ENCODE data around the gene IRS1. TPM values are rescaled to one million over a fixed set of nuclear protein-coding genes. Genes with fewer than 3 reads are reported as not detected.

Gene IRS1
- total and polyA plus RNA-seq, 2 donors, result 7.4 to 11.5 TPM

DNA sequence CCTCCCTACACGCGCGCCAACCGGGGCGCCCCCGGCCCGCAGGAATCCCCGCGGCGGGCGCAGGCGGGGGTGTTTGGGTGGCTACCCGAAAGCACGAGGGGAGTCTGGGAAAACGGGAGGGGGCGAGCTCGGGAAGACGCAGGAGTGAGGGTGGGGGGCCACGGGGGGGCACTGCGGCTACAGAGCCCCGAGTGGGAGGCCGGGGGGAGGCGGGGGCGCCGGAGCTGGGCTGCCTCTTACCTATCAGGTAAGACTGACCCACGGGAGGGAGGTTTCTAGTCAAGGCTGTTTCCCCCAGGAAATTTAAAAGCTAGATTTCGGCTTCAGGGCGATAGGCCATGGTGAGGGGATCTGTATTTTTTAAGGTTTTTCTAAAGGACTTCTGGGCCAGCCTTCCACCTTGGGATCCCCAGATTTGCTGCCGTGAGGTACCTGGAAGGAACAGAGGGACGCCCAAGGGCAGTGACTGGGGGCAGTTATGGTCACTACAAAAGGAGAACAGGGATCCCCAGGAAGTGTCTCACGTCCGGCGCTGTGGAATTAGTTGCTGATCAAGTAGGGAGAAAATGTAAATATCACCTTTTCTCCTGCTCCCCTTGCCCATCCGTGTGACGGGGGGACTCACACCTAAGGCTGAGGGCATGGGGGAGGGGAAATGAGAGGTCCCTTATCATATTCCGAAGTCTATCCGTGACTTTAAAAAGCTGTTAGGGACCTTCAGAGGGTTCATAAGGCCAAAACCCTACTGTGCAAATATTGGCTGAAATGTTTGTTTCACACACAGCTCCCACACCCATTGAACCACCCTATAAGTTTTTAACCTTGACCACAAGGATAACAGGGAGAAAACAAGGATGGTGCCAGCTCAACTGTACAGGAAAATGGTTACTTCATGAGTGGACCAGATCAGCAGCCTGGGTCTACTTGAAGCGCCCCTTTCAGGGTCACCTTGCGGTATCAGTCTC lies 638 bp upstream of the IRS1 start:
- Histone ChIP-seq H3K4me3 (ENCODE audit: low read length in 2 of 2) (peak overlapping the region; percentile 65 to 87), H3K4me1 (ENCODE audit: control insufficient read depth in 2 of 2, insufficient read depth in 2 of 2, low read length in 2 of 2) (peaks cover 26 to 48% of the 10 kb centered on the region in 2 donors), H3K27me3 (ENCODE audit: control insufficient read depth in 2 of 2, insufficient read depth in 1 of 2, low read length in 1 of 2) (peaks cover 6% of the 10 kb centered on the region in 2 donors), H3K36me3 (ENCODE audit: control insufficient read depth in 2 of 2, insufficient read depth in 2 of 2, low read length in 1 of 2) (peaks cover 19 to 27% of the 10 kb centered on the region in 2 donors), H3K27ac (ENCODE audit: low read depth in 1 of 2, low read length in 1 of 2) (peak overlapping the region; percentile 88 to 97), H3K9me3 (ENCODE audit: control insufficient read depth in 2 of 2, insufficient read depth in 1 of 2, low read length in 1 of 2) (peaks cover 0 to 1% of the 10 kb centered on the region in 2 donors)
- DNase-seq (ENCODE audit: low read depth in 6 of 9, low spot score in 9 of 9), result peak in 3 of 9 donors; percentile 31 to 59 (median 39)
- WGBS, result 6% methylated on average over 39 of the region's 39 CpGs

DNA sequence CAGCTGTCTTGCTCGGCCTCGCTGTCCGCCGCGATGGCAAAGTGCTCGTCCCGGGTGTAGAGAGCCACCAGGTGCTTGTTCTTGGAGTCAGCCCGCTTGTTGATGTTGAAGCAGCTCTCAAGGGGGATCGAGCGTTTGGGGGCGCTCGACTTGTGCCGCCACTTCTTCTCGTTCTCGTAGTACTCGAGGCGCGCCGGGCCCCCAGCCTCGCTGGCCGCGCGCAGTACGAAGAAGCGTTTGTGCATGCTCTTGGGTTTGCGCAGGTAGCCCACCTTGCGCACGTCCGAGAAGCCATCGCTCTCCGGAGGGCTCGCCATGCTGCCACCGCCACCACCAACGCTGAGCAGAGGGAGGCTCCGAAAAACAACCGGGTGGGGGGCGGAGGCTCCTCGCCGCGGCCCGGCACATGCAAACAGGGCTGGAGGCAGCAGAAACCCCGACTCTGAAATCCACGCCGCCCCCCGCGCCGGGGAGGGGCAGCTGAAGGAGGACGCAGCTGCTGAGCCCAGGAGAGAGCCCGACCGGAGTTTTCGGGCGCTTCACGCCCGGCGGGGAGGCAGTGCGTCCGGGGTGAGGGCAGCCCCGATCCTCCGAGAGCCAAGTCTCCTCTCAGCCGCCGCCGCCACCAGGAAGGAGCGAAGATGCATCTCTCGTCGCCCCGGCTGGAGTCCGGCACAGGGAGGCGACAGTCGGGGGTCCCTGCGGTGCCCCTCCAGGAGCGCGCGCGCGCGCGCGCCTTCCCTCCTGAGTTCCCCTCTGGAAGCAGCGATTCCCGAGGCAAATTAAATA lies 1.0 kb downstream of the IRS1 start:
- peak overlapping the region; percentile 94 to 97 for H3K27ac ChIP-seq (ENCODE audit: low read depth in 1 of 2, low read length in 1 of 2)
- 1% methylated on average over 80 of the region's 80 CpGs for WGBS
- peaks cover 28 to 29% of the 10 kb centered on the region in 2 donors for H3K36me3 ChIP-seq (ENCODE audit: control insufficient read depth in 2 of 2, insufficient read depth in 2 of 2, low read length in 1 of 2)
- peak overlapping the region; percentile 87 to 88 for H3K4me3 ChIP-seq (ENCODE audit: low read length in 2 of 2)
- peaks cover 0 to 1% of the 10 kb centered on the region in 2 donors for H3K9me3 ChIP-seq (ENCODE audit: control insufficient read depth in 2 of 2, insufficient read depth in 1 of 2, low read length in 1 of 2)
- peak in 6 of 9 donors; percentile 66 to 92 (median 80) for DNase-seq (ENCODE audit: low read depth in 6 of 9, low spot score in 9 of 9)
- H3K4me1 ChIP-seq (ENCODE audit: control insufficient read depth in 2 of 2, insufficient read depth in 2 of 2, low read length in 2 of 2), result peaks cover 28 to 57% of the 10 kb centered on the region in 2 donors
- H3K27me3 ChIP-seq (ENCODE audit: control insufficient read depth in 2 of 2, insufficient read depth in 1 of 2, low read length in 1 of 2), result peaks cover 3 to 4% of the 10 kb centered on the region in 2 donors

DNA sequence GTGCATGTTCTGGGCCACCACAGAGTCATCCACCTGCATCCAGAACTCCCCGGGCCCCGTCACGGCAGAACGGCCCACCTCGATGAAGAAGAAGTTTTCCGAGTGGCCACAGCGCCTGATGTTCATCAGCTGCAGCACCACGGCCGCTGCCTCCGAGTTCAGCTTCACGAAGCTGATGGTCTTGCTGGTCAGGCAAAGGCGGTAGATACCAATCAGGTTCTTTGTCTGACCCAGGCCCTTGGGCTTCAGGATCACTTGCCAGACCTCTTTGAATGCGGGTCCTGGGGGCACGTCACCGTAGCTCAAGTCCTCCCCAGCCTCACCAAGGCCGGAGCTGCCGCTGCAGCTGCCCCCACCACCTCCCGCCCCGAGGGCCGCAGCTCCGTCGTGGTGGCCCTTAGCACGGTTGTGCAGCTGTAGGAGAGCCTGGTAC lies 1.6 kb downstream of the IRS1 start:
- Histone ChIP-seq H3K27me3 (ENCODE audit: control insufficient read depth in 2 of 2, insufficient read depth in 1 of 2, low read length in 1 of 2) (peaks cover 0 to 3% of the 10 kb centered on the region in 2 donors), H3K4me1 (ENCODE audit: control insufficient read depth in 2 of 2, insufficient read depth in 2 of 2, low read length in 2 of 2) (peaks cover 28 to 57% of the 10 kb centered on the region in 2 donors), H3K36me3 (ENCODE audit: control insufficient read depth in 2 of 2, insufficient read depth in 2 of 2, low read length in 1 of 2) (peaks cover 29 to 30% of the 10 kb centered on the region in 2 donors), H3K27ac (ENCODE audit: low read depth in 1 of 2, low read length in 1 of 2) (peak overlapping the region; percentile 94 to 97), H3K9me3 (ENCODE audit: control insufficient read depth in 2 of 2, insufficient read depth in 1 of 2, low read length in 1 of 2) (peaks cover 0 to 1% of the 10 kb centered on the region in 2 donors), H3K4me3 (ENCODE audit: low read length in 2 of 2) (peak overlapping the region; percentile 87 to 88)
- DNase-seq (ENCODE audit: low read depth in 6 of 9, low spot score in 9 of 9), result no peak
- 71% methylated on average over 23 of the region's 23 CpGs for WGBS

DNA sequence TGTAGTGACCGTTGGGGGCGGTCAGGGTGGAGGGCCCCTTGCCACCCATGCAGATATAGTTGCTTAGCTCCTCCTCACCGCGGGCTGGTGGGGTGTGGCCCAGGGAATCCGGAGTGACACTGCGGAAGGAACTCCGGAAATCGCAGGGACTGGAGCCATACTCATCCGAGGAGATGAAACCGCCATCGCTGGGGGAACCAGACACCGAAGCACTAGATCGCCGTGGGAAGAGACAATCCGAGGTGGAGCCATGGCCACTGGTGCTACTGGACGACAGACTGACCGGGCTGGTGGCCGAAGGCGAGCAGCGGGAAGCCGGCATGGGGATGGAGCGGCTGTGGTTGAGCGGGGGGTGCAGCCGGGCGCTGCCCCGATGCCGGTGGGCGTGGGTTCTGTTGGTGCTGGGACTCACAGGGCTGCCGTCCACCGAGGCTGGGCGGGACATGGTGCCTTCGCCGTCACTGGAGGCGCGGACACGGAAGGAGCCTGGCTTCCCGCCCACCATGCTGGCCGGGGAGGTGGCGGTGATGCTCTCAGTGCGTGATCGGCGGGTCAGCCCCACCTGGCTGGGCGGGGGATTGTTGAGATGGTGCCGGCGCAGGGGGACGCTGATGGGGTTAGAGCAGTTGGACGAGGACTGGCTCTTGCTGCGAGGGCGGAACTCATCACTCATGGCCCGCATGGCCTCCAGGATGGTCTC lies 2.2 kb downstream of the IRS1 start:
- H3K4me1 ChIP-seq (ENCODE audit: control insufficient read depth in 2 of 2, insufficient read depth in 2 of 2, low read length in 2 of 2), result peaks cover 31 to 60% of the 10 kb centered on the region in 2 donors
- no peak overlapping the region for H3K27ac ChIP-seq (ENCODE audit: low read depth in 1 of 2, low read length in 1 of 2)
- H3K9me3 ChIP-seq (ENCODE audit: control insufficient read depth in 2 of 2, insufficient read depth in 1 of 2, low read length in 1 of 2), result peaks cover 0 to 1% of the 10 kb centered on the region in 2 donors
- H3K36me3 ChIP-seq (ENCODE audit: control insufficient read depth in 2 of 2, insufficient read depth in 2 of 2, low read length in 1 of 2), result peaks cover 29 to 30% of the 10 kb centered on the region in 2 donors
- H3K4me3 ChIP-seq (ENCODE audit: low read length in 2 of 2), result peak overlapping the region; percentile 87 to 88
- peaks cover 0 to 3% of the 10 kb centered on the region in 2 donors for H3K27me3 ChIP-seq (ENCODE audit: control insufficient read depth in 2 of 2, insufficient read depth in 1 of 2, low read length in 1 of 2)
- DNase-seq (ENCODE audit: low read depth in 6 of 9, low spot score in 9 of 9), result no peak
- 95% methylated on average over 50 of the region's 50 CpGs for whole genome bisulfite sequencing

DNA sequence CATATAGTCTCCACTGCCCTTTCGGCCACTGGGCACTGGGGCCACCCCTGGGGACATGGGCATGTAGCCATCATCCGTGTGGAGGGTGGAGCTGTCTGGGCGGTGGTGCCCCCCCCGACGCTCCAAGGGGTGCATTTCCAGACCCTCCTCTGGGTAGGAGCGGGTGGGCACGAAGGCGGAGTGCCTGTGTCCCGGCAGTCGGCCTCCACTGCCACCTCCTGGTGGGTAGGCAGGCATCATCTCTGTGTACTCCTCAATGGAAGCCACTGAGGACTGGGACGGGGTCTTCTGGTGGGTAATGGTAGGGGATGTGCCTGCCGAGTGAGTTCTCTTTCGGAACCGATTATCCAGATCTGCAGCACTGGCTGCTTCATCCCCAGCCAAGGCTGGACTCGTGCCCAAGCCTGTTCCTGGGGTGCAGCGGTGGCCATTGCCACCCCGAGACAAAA lies 2.8 kb downstream of the IRS1 start:
- H3K4me3 ChIP-seq (ENCODE audit: low read length in 2 of 2), result peak overlapping the region; percentile 87 to 88
- 86% methylated on average over 17 of the region's 17 CpGs for WGBS
- peak overlapping the region in 1 of 2 donors; percentile 37 for H3K27ac ChIP-seq (ENCODE audit: low read depth in 1 of 2, low read length in 1 of 2)
- peaks cover 0 to 1% of the 10 kb centered on the region in 2 donors for H3K9me3 ChIP-seq (ENCODE audit: control insufficient read depth in 2 of 2, insufficient read depth in 1 of 2, low read length in 1 of 2)
- DNase-seq (ENCODE audit: low read depth in 6 of 9, low spot score in 9 of 9), result peak in 2 of 9 donors; percentile 30 to 45
- H3K4me1 ChIP-seq (ENCODE audit: control insufficient read depth in 2 of 2, insufficient read depth in 2 of 2, low read length in 2 of 2), result peaks cover 36 to 65% of the 10 kb centered on the region in 2 donors
- H3K36me3 ChIP-seq (ENCODE audit: control insufficient read depth in 2 of 2, insufficient read depth in 2 of 2, low read length in 1 of 2), result peaks cover 29 to 30% of the 10 kb centered on the region in 2 donors
- peaks cover 0 to 3% of the 10 kb centered on the region in 2 donors for H3K27me3 ChIP-seq (ENCODE audit: control insufficient read depth in 2 of 2, insufficient read depth in 1 of 2, low read length in 1 of 2)

DNA sequence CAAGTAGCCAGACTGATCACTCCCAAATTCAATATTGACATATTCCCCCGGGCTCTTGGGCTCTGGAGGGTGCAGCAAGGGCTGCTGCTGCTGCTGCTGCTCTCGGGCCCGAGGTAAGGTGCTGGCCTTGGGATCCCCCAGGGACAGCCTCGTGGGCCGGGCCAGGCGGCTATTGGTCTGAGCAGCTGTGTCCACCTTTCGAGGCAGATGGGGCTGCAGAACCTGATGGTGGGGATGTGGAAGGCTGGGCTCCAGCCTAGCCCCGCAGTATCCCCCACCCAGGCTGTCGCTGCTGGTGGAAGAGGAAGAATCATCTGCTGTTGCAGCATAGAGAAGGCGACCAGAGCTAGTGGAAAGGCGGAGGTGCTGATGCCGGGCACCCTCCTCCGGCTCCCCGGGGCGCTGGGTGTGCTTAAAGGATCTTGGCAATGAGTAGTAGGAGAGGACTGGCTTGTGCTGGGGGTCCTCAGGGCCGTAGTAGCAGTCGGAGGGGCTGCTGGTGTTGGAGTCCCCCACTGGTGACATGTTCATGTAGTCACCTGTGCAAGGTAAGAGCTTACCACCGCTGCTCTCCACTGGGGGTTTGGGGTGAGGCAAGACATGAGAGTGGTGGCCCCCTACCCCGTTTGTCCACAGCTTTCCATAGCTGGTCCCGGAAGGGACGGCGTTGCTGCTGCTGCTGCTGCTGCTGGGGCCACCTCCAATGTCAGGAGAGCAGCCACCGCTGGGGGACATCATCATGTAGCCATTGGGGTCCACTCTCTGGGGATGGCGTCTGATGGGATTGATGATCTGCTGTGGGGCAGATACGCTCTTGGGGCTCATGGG lies 3.4 kb downstream of the IRS1 start:
- 94% methylated on average over 25 of the region's 25 CpGs for WGBS
- H3K27ac ChIP-seq (ENCODE audit: low read depth in 1 of 2, low read length in 1 of 2), result peak overlapping the region in 1 of 2 donors; percentile 68
- peak overlapping the region in 1 of 2 donors; percentile 87 for H3K4me3 ChIP-seq (ENCODE audit: low read length in 2 of 2)
- peaks cover 29 to 30% of the 10 kb centered on the region in 2 donors for H3K36me3 ChIP-seq (ENCODE audit: control insufficient read depth in 2 of 2, insufficient read depth in 2 of 2, low read length in 1 of 2)
- DNase-seq (ENCODE audit: low read depth in 6 of 9, low spot score in 9 of 9), result no peak
- peaks cover 0 to 3% of the 10 kb centered on the region in 2 donors for H3K27me3 ChIP-seq (ENCODE audit: control insufficient read depth in 2 of 2, insufficient read depth in 1 of 2, low read length in 1 of 2)
- H3K4me1 ChIP-seq (ENCODE audit: control insufficient read depth in 2 of 2, insufficient read depth in 2 of 2, low read length in 2 of 2), result peaks cover 34 to 59% of the 10 kb centered on the region in 2 donors
- H3K9me3 ChIP-seq (ENCODE audit: control insufficient read depth in 2 of 2, insufficient read depth in 1 of 2, low read length in 1 of 2), result peaks cover 1 to 2% of the 10 kb centered on the region in 2 donors

DNA sequence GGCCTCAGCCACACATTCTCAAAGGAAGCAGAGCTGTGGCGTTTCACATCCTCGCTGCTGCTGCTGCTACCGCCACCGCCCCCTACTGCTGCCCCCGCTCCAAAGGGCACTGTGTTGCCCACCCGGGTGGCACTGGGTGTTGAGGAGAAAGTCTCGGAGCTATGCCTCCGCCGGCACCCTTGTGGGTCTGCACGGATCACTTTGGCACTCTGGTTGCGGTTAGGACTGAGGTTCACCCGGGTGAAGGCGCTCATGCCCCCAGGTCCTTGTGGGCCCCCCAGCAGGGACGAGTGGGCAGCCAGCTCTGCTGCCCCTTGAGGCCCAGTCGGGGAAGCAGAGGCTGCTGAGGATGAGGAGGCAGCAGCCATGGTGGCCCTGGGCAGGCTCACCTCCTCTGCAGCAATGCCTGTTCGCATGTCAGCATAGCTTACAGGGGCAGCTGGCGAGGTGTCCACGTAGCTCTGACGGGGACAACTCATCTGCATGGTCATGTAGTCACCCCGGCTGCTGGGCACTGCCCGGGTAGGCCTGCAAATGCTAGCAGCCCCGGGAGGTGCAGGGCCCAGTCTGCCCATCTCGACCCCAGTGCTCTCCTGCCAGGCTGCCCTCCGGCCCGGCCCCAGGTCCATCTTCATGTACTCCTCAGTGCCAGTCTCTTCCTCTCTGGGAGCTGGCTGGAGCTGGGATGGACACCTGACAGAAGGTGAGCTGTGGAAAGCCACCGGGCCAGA lies 4.2 kb downstream of the IRS1 start:
- H3K27me3 ChIP-seq (ENCODE audit: control insufficient read depth in 2 of 2, insufficient read depth in 1 of 2, low read length in 1 of 2), result peaks cover 0 to 3% of the 10 kb centered on the region in 2 donors
- H3K9me3 ChIP-seq (ENCODE audit: control insufficient read depth in 2 of 2, insufficient read depth in 1 of 2, low read length in 1 of 2), result peaks cover 1 to 4% of the 10 kb centered on the region in 2 donors
- H3K4me3 ChIP-seq (ENCODE audit: low read length in 2 of 2), result peak overlapping the region; percentile 12 to 46
- 95% methylated on average over 26 of the region's 26 CpGs for WGBS
- H3K27ac ChIP-seq (ENCODE audit: low read depth in 1 of 2, low read length in 1 of 2), result peak overlapping the region; percentile 41 to 68
- H3K36me3 ChIP-seq (ENCODE audit: control insufficient read depth in 2 of 2, insufficient read depth in 2 of 2, low read length in 1 of 2), result peaks cover 29 to 30% of the 10 kb centered on the region in 2 donors
- peaks cover 33 to 60% of the 10 kb centered on the region in 2 donors for H3K4me1 ChIP-seq (ENCODE audit: control insufficient read depth in 2 of 2, insufficient read depth in 2 of 2, low read length in 2 of 2)
- DNase-seq (ENCODE audit: low read depth in 6 of 9, low spot score in 9 of 9), result no peak
